HepG2 (cell line): ENCODE data around the gene PFKL.

Source experiments
- EZH2 ChIP-seq: conservative IDR thresholded peaks from 2 replicates; pipeline ENCODE4 v1.6.1; 2012; ENCODE audit warnings: mild to moderate bottlenecking, low read depth, low read length, moderate library complexity
- KAT2B ChIP-seq: fragments of 150-350 bp; IDR thresholded peaks from 2 replicates; pipeline ENCODE4 v1.6.1; 2014; ENCODE audit warnings: low read depth, low read length, borderline replicate concordance
- ZNF180 ChIP-seq: sonication (generic); formaldehyde crosslinking; IDR thresholded peaks from 2 replicates; pipeline ENCODE4 v1.4.0; 2020; ENCODE audit warnings: low read depth, missing genetic modification reagents, borderline replicate concordance

DNA sequence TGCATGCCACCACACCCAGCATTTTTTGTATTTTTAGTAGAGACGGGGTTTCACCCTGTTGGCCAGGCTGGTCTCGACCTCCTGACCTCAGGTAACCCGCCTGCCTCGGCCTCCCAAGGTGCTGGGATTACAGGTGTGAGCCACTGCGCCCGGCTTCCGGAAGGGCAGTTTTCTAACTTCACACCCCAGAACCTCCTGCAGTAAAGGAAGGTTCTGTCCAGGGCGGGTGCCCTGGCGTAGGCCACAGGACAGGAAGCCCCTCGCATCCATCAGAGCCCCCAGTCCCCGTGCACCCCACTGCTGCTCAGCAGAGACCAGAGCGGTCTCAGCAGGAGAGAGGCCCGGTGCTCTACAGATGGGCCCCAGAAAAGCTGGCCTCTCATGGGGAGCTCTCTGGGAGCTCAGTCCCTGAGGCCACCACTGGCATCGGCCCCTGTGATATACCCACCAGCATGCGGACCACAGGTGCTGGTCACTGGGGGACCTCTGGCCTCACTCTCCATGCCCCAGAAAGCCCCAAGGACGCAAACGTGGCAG lies 34.1 kb upstream of the PFKL start:
- TF ChIP-seq EZH2, result no peak
- TF ChIP-seq KAT2B, result no peak
- no peak for TF ChIP-seq ZNF180 (CRISPR knock-in tag)
